Peyer's patch (tissue), 4 donors: Measurements from ENCODE around the gene CHADL. TPM values are rescaled to one million over a fixed set of nuclear protein-coding genes. Genes with fewer than 3 reads are reported as not detected.

Source experiments
- DNase-seq, 3 donors: peaks; one replicate each; pipeline ENCODE4 v3.0.0-alpha.2; 2017 to 2019
- H3K27ac ChIP-seq, 4 donors: fragments of 200-600 bp; sonication (generic); one replicate each; pipeline ENCODE4 v1.5.1; 2016 to 2019
- H3K27me3 ChIP-seq, 2 donors: fragments of 200-600 bp; sonication (generic); one replicate each; pipeline ENCODE4 v1.5.1; 2019
- H3K36me3 ChIP-seq, 3 donors: fragments of 200-600 bp; sonication (generic); one replicate each; pipeline ENCODE4 v1.5.1; 2016 to 2019
- H3K4me1 ChIP-seq, 4 donors: fragments of 200-600 bp; sonication (generic); one replicate each; pipeline ENCODE4 v1.5.1; 2016 to 2019
- H3K4me3 ChIP-seq, 4 donors: fragments of 200-600 bp; sonication (generic); 1 replicate in 3 of 4; 2 replicates in 1 of 4; pipeline ENCODE4 v1.5.1; 2016 to 2019; ENCODE audit warnings: mild to moderate bottlenecking in 1 of 4
- H3K9me3 ChIP-seq, 4 donors: fragments of 200-600 bp; sonication (generic); one replicate each; pipeline ENCODE4 v1.5.1; 2016 to 2019; ENCODE audit warnings: mild to moderate bottlenecking in 1 of 4
- CTCF ChIP-seq, 6 experiments: fragments of 450-650 bp in 4 of 6; fragments of 200-600 bp in 2 of 6; sonication (generic) in 1 of 6; IDR thresholded peaks; one replicate each; pipeline ENCODE4 v1.5.1; 2017 to 2019; ENCODE audit warnings: antibody characterized with exemption in 6 of 6, mild to moderate bottlenecking in 3 of 6, moderate library complexity in 1 of 6
- POLR2A ChIP-seq, 2 donors: fragments of 450-650 bp; IDR thresholded peaks; one replicate each; pipeline ENCODE4 v1.5.1; 2017; ENCODE audit warnings: antibody characterized with exemption in 2 of 2, mild to moderate bottlenecking in 2 of 2, moderate library complexity in 2 of 2
- total RNA-seq, 4 donors: library from RNA; depleted of rRNA; stranded (reverse); fragments of >200 nt; gene quantifications; one replicate each; pipeline ENCODE4 v1.1.0, GENCODE V29; 2016

The CHADL gene
- total RNA-seq, 4 donors from 2014 or later, result 0.80 to 5.3 (median 2.3) TPM; not detected in 1

DNA sequence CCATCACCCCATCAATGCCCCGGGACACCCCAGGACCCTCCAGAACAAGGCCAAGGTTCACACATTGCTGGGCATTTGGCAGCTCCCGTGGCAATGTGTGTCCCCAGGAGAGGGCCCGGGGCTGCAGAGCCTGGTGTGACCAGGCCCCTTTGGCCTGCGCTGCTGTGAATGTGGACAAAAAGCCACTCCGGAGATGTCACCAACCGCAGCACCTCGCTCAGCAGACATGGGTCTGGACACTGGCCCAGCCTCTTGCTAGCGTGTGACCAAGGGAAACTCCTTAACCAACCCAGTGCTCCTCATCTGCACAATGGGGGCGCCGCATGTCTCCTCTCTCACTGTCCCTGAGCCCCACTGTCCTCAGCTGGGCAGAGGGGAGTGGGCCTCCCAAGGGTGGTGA lies 8.0 kb upstream of the CHADL start:
- no peaks in the 10 kb centered on the region for H3K9me3 ChIP-seq
- no peaks in the 10 kb centered on the region for H3K27me3 ChIP-seq
- H3K36me3 ChIP-seq, result peaks cover 0 to 84% (median 0%) of the 10 kb centered on the region in 3 donors
- no peak for TF ChIP-seq CTCF (IDR thresholded peaks at IDR 0.05)
- no peak for TF ChIP-seq POLR2A (IDR thresholded peaks at IDR 0.05)
- H3K4me1 ChIP-seq, result no peaks in the 10 kb centered on the region
- H3K4me3 ChIP-seq, result no peak overlapping the region
- no peak for DNase-seq
- no peak overlapping the region for H3K27ac ChIP-seq

DNA sequence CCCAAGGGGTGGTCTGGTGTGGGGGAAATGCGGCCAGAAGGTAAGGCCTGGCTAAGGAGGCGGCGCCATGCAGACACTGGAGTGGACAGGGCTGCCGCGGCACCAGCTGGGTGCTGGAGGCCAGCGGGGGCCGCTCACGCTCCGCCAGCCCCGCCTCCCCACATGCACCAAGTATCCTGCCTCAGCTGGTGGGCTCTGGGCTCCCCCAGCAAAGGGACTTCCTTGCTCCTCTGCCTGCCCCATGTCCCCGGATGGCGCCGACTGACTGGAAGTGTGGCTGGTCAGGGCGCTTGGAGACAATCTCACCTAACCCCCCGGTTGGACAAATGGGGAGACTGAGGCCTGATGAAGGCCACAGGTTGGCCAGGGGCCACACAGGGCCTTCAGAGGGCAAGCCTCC lies 7.6 kb upstream of the CHADL start:
- Histone ChIP-seq H3K9me3 (no peaks in the 10 kb centered on the region), H3K27ac (no peak overlapping the region), H3K4me1 (no peaks in the 10 kb centered on the region), H3K4me3 (no peak overlapping the region), H3K27me3 (no peaks in the 10 kb centered on the region), H3K36me3 (peaks cover 0 to 80% (median 0%) of the 10 kb centered on the region in 3 donors)
- no peak for TF ChIP-seq POLR2A (IDR thresholded peaks at IDR 0.05)
- no peak for TF ChIP-seq CTCF (IDR thresholded peaks at IDR 0.05)
- no peak for DNase-seq

DNA sequence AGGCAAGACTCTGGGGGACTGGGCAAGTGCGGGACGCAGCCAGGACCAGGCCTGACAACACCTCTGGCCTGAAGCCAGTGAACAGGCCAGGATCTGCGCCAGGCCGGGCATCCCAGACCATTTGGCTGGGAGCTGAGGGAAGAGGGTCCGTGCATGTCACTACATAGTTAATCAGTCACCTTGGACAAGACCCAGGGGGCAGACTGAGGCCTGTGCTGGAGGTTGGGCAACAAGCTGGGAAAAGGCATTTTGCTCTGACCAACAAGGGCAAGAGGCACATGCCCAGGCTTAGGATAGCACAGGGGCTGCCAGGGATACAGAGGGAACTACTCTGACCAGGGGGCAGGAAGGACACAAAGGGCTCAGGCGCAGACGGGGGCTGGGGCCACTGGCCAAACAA lies 7.0 kb upstream of the CHADL start:
- Histone ChIP-seq H3K36me3 (peaks cover 0 to 74% (median 0%) of the 10 kb centered on the region in 3 donors), H3K4me3 (no peak overlapping the region), H3K4me1 (no peaks in the 10 kb centered on the region), H3K9me3 (no peaks in the 10 kb centered on the region), H3K27ac (no peak overlapping the region), H3K27me3 (no peaks in the 10 kb centered on the region)
- DNase-seq, result no peak
- TF ChIP-seq POLR2A (IDR thresholded peaks at IDR 0.05) (no peak), CTCF (IDR thresholded peaks at IDR 0.05) (no peak)

- peaks cover 0 to 57% (median 0%) of the 10 kb centered on the region in 3 donors for H3K36me3 ChIP-seq
- TF ChIP-seq CTCF (IDR thresholded peaks at IDR 0.05) (no peak), POLR2A (IDR thresholded peaks at IDR 0.05) (no peak)
Measured at GRCh38 chr22:41245917-41246499, 5.3 kb upstream of the CHADL start.

DNA sequence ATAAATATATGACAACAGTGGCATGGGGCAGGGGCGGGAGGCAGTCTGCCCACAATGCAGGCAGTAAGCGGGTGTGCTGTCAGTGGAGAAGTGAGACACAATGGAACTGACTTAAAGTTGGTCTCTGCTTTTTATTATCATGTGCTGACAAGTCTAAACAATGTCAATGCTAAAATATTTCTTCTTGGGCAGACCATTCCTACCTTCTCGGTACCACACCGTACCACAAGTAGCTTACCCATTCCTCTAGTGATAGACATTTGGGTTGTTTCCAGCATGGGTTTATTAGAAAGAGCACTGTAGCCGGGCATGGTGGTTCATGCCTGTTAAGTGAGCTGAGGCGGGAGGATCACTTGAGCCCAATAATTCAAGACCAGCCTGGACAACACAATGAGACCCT lies 2.6 kb upstream of the CHADL start:
- Histone ChIP-seq H3K4me1 (peaks cover 0 to under 1% (median under 1%) of the 10 kb centered on the region in 4 donors), H3K27ac (no peak overlapping the region), H3K27me3 (no peaks in the 10 kb centered on the region), H3K9me3 (no peaks in the 10 kb centered on the region), H3K4me3 (no peak overlapping the region), H3K36me3 (peaks cover 0 to 30% (median 0%) of the 10 kb centered on the region in 3 donors)
- no peak for TF ChIP-seq POLR2A (IDR thresholded peaks at IDR 0.05)
- no peak for TF ChIP-seq CTCF (IDR thresholded peaks at IDR 0.05)
- no peak for DNase-seq

More at GRCh38 chr22:41245917-41246499, 5.3 kb upstream of the CHADL start:
- H3K9me3 ChIP-seq, result no peaks in the 10 kb centered on the region
- no peak overlapping the region for H3K4me3 ChIP-seq
- DNase-seq, result no peak
- H3K4me1 ChIP-seq, result no peaks in the 10 kb centered on the region
- no peak overlapping the region for H3K27ac ChIP-seq
- H3K27me3 ChIP-seq, result no peaks in the 10 kb centered on the region
